Mammary epithelial cell (primary cell): Measurements from ENCODE around the gene BOC.

Source experiments
- EZH2 ChIP-seq: IDR thresholded peaks from 2 replicates; pipeline ENCODE4 v1.6.1; 2012; ENCODE audit warnings: low read length, inconsistent platforms, borderline replicate concordance
- TF ChIP-seq, protein P1 (sequence below), 2 donors: IDR thresholded peaks in 1 of 2; conservative IDR thresholded peaks in 1 of 2; 2 replicates each; pipeline ENCODE4 v1.5.1; 2011 to 2012; ENCODE audit warnings: inconsistent platforms in 2 of 2, low read length in 2 of 2, mild to moderate bottlenecking in 2 of 2, control low read depth in 1 of 2, low read depth in 1 of 2; ENCODE audit not compliant: insufficient read depth in 1 of 2; ENCODE audit errors: extremely low read depth in 1 of 2

DNA sequence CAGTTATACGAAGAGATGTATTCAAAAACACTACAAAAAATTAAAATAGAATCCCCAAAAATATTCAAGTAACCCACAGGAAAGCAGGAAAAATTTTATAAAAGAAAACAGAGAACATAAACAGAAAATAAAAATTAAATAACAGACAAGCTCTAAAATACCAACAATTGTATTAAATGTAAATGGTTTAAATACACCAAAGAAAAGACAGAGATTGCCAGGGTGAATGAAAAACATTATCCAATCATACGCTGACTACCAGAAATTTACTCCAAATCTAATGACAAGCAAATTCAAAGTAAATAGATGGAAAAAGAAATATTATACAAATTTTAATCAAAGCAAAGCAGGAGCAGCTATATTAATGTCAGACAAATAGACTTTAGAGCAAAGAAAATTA is 103.6 kb downstream of the BOC start:
- no peak for TF ChIP-seq EZH2
- TF ChIP-seq, protein P1, sequence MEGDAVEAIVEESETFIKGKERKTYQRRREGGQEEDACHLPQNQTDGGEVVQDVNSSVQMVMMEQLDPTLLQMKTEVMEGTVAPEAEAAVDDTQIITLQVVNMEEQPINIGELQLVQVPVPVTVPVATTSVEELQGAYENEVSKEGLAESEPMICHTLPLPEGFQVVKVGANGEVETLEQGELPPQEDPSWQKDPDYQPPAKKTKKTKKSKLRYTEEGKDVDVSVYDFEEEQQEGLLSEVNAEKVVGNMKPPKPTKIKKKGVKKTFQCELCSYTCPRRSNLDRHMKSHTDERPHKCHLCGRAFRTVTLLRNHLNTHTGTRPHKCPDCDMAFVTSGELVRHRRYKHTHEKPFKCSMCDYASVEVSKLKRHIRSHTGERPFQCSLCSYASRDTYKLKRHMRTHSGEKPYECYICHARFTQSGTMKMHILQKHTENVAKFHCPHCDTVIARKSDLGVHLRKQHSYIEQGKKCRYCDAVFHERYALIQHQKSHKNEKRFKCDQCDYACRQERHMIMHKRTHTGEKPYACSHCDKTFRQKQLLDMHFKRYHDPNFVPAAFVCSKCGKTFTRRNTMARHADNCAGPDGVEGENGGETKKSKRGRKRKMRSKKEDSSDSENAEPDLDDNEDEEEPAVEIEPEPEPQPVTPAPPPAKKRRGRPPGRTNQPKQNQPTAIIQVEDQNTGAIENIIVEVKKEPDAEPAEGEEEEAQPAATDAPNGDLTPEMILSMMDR (conservative IDR thresholded peaks at IDR 0.05 in 1 of 2, IDR thresholded peaks at IDR 0.05 in 1 of 2; ENCODE audit: extremely low read depth in 1 of 2, insufficient read depth in 1 of 2, low read depth in 1 of 2, low read length in 2 of 2): no peak
